ENCODE data around the gene CDH2.

CDH2 gene

GRCh38 chr18:28126768-28127167 lies 50.2 kb downstream of the CDH2 start:
- DNase-seq: no peak

GRCh38 chr18:28125051-28125450 lies 51.9 kb downstream of the CDH2 start:
- DNase-seq: no peak

GRCh38 chr18:28124131-28125029 lies 52.5 kb downstream of the CDH2 start:
- DNase-seq: no peak

GRCh38 chr18:28123401-28124030 lies 53.4 kb downstream of the CDH2 start:
- DNase-seq: no peak

GRCh38 chr18:28120828-28121515 lies 56.0 kb downstream of the CDH2 start:
- DNase-seq: no peak

GRCh38 chr18:28116461-28116860 lies 60.5 kb downstream of the CDH2 start:
- no peak for DNase-seq

GRCh38 chr18:28115149-28115550 lies 61.8 kb downstream of the CDH2 start:
- DNase-seq: no peak

GRCh38 chr18:28114472-28114871 lies 62.5 kb downstream of the CDH2 start:
- DNase-seq: no peak

GRCh38 chr18:28113271-28114029 lies 63.5 kb downstream of the CDH2 start:
- DNase-seq: no peak

GRCh38 chr18:28112056-28112470 lies 64.9 kb downstream of the CDH2 start:
- DNase-seq: no peak

- DNase-seq: no peak
Measured at GRCh38 chr18:28110924-28111323, 66.0 kb downstream of the CDH2 start.

GRCh38 chr18:28109781-28110560 lies 67.0 kb downstream of the CDH2 start:
- no peak for DNase-seq

- no peak for DNase-seq
Measured at GRCh38 chr18:28108814-28109213, 68.1 kb downstream of the CDH2 start.

GRCh38 chr18:28108254-28108653 lies 68.7 kb downstream of the CDH2 start:
- no peak for DNase-seq

GRCh38 chr18:28099237-28099636 lies 77.7 kb downstream of the CDH2 start:
- DNase-seq: no peak

- no peak for DNase-seq
Measured at GRCh38 chr18:28095631-28096030, 81.3 kb downstream of the CDH2 start.

- DNase-seq: no peak
Measured at GRCh38 chr18:28095041-28095440, 81.9 kb downstream of the CDH2 start.

- no peak for DNase-seq
Measured at GRCh38 chr18:28091197-28091596, 85.7 kb downstream of the CDH2 start.

- no peak for DNase-seq
Measured at GRCh38 chr18:28088477-28088876, 88.5 kb downstream of the CDH2 start.

- DNase-seq: peak; percentile 31
Measured at GRCh38 chr18:28086670-28087552, 90.0 kb downstream of the CDH2 start.

- DNase-seq: no peak
Measured at GRCh38 chr18:28081516-28081915, 95.4 kb downstream of the CDH2 start.
